Esophagus squamous epithelium (tissue), 5 donors: ENCODE measurements around the gene LRFN3. TPM values are rescaled to one million over a fixed set of nuclear protein-coding genes. Genes with fewer than 3 reads are reported as not detected.
A peak's percentile ranks its signal among the peaks of the same experiment; 100 is the strongest.
"Not testable (repeated sequence)": the region's sequence is repeated elsewhere in the genome, so short reads cannot be mapped to it uniquely, and the experiment has no call there.

ENCODE experiments used
- DNase-seq: peaks from one replicate; lab custom pipeline; 2025; lab: John Stamatoyannopoulos, UW
- H3K27ac ChIP-seq, 4 donors: fragments of 200-600 bp; sonication (generic); one replicate each; pipeline ENCODE4 v1.5.1; 2016 to 2019; ENCODE audit warnings: mild to moderate bottlenecking in 1 of 4
- H3K27me3 ChIP-seq, 4 donors: fragments of 200-600 bp; sonication (generic); 1 replicate in 3 of 4; 2 replicates in 1 of 4; pipeline versions ENCODE4 v1.5.1 to v1.6.0; 2017 to 2021; ENCODE audit warnings: antibody characterized with exemption in 1 of 4
- H3K36me3 ChIP-seq, 3 donors: fragments of 200-600 bp; sonication (generic); one replicate each; pipeline ENCODE4 v1.5.1; 2016 to 2019
- H3K4me1 ChIP-seq, 3 donors: fragments of 200-600 bp; sonication (generic); one replicate each; pipeline ENCODE4 v1.5.1; 2017 to 2019
- H3K4me3 ChIP-seq, 4 donors: fragments of 200-600 bp; sonication (generic); 1 replicate in 3 of 4; 2 replicates in 1 of 4; pipeline ENCODE4 v1.5.1; 2016 to 2019; ENCODE audit warnings: mild to moderate bottlenecking in 2 of 4, moderate library complexity in 1 of 4
- H3K9me3 ChIP-seq, 3 donors: fragments of 200-600 bp; sonication (generic); one replicate each; pipeline ENCODE4 v1.5.1; 2016 to 2019
- POLR2A ChIP-seq, 4 donors: fragments of 450-650 bp; IDR thresholded peaks; one replicate each; pipeline ENCODE4 v1.6.1; 2017; ENCODE audit warnings: antibody characterized with exemption in 4 of 4, mild to moderate bottlenecking in 4 of 4, moderate library complexity in 3 of 4
- WGBS, 2 donors: methylation state at CpG; one replicate each; pipeline ENCODE4 v1.1.5; 2018; 5-methylcytosine and 5-hydroxymethylcytosine counted together
- intact Hi-C: fragments of 100-400 bp; cut with DNase I; formaldehyde crosslinking; loops from one replicate; pipeline ENCODE4 v1.15.0; 2022
- total RNA-seq, 4 donors: library from RNA; depleted of rRNA; stranded (reverse); fragments of >200 nt; gene quantifications; one replicate each; pipeline ENCODE4 v1.1.0, GENCODE V29; 2016
- TF ChIP-seq, protein P1 (sequence below), 6 experiments: fragments of 450-650 bp in 4 of 6; fragments of 200-600 bp in 2 of 6; sonication (generic) in 2 of 6; IDR thresholded peaks; one replicate each; pipeline ENCODE4 v1.5.1; 2016 to 2019; ENCODE audit warnings: antibody characterized with exemption in 6 of 6, mild to moderate bottlenecking in 4 of 6, moderate library complexity in 4 of 6
- donor health status: DM: yes; HTN: yes; CAD: no.

Gene LRFN3
- total RNA-seq, 4 donors from 2014 or later: 5.6 to 12.4 (median 7.5) TPM

DNA sequence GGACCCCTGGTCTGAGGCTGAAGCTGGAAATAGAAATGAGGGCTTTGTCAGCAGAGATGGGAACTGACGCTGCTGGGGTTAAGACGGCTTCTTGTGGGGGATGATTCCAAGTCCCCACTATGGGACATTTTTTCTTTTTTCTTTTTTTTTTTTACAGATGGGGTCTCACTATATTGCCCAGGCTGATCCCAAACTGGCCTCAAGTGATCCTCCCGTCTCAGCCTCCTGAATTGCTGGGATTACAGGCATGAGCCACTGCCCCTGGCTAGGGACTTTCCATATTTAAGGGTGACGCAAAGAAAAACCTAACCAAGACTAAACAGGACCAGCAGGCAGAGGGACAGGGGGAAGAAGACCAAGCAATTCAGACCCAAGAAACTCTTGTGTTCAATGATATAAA is 10.0 kb downstream of the LRFN3 start:
- H3K9me3 ChIP-seq: no peaks in the 10 kb centered on the region
- H3K27me3 ChIP-seq: no peaks in the 10 kb centered on the region
- no peak overlapping the region for H3K4me3 ChIP-seq
- H3K27ac ChIP-seq: no peak overlapping the region
- WGBS, 2 donors: 73 to 94% methylated on average over 3 to 4 of the region's 4 CpGs
- intact Hi-C loops: no loop called here
- no peaks in the 10 kb centered on the region for H3K4me1 ChIP-seq
- DNase-seq: no peak
- H3K36me3 ChIP-seq: peaks cover 0 to 42% (median 0%) of the 10 kb centered on the region in 3 donors
- TF ChIP-seq, protein P1, sequence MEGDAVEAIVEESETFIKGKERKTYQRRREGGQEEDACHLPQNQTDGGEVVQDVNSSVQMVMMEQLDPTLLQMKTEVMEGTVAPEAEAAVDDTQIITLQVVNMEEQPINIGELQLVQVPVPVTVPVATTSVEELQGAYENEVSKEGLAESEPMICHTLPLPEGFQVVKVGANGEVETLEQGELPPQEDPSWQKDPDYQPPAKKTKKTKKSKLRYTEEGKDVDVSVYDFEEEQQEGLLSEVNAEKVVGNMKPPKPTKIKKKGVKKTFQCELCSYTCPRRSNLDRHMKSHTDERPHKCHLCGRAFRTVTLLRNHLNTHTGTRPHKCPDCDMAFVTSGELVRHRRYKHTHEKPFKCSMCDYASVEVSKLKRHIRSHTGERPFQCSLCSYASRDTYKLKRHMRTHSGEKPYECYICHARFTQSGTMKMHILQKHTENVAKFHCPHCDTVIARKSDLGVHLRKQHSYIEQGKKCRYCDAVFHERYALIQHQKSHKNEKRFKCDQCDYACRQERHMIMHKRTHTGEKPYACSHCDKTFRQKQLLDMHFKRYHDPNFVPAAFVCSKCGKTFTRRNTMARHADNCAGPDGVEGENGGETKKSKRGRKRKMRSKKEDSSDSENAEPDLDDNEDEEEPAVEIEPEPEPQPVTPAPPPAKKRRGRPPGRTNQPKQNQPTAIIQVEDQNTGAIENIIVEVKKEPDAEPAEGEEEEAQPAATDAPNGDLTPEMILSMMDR (IDR thresholded peaks at IDR 0.05): no peak
- TF ChIP-seq POLR2A (IDR thresholded peaks at IDR 0.05): no peak

GRCh38 chr19:35949131-35949530 is 13.0 kb downstream of the LRFN3 start:
- H3K27ac ChIP-seq: no peak overlapping the region
- H3K36me3 ChIP-seq: peaks cover 0 to 14% (median 0%) of the 10 kb centered on the region in 3 donors
- TF ChIP-seq, protein P1 (IDR thresholded peaks at IDR 0.05): no peak
- no peak for TF ChIP-seq POLR2A (IDR thresholded peaks at IDR 0.05)
- H3K4me1 ChIP-seq: peaks cover 0 to 4% (median 0%) of the 10 kb centered on the region in 3 donors
- H3K9me3 ChIP-seq: no peaks in the 10 kb centered on the region
- no peak for DNase-seq
- 25 to 31% methylated on average over 1 to 2 of the region's 2 CpGs for WGBS, 2 donors
- intact Hi-C loops: no loop called here
- peaks cover 0 to 7% (median 0%) of the 10 kb centered on the region in 4 donors for H3K27me3 ChIP-seq
- no peak overlapping the region for H3K4me3 ChIP-seq

- Histone ChIP-seq H3K4me1 (peaks cover 9 to 18% (median 11%) of the 10 kb centered on the region in 3 donors), H3K9me3 (no peaks in the 10 kb centered on the region), H3K4me3 (no peak overlapping the region), H3K27me3 (peaks cover 0 to 48% (median 7%) of the 10 kb centered on the region in 4 donors), H3K36me3 (no peaks in the 10 kb centered on the region), H3K27ac (no peak overlapping the region)
- intact Hi-C loops: no loop called here
- no peak for DNase-seq
- TF ChIP-seq, protein P1 (IDR thresholded peaks at IDR 0.05): no peak
- TF ChIP-seq POLR2A (IDR thresholded peaks at IDR 0.05): no peak
- 57 to 73% methylated on average over 6 of the region's 6 CpGs for WGBS, 2 donors
These were observed 19.9 kb downstream of the LRFN3 start for GRCh38 chr19:35955881-35956634.

GRCh38 chr19:35957411-35957810 is 21.2 kb downstream of the LRFN3 start:
- WGBS, 2 donors: 80 to 84% methylated on average over 8 of the region's 8 CpGs
- H3K9me3 ChIP-seq, H3K4me3 ChIP-seq, DNase-seq, H3K36me3 ChIP-seq, H3K27ac ChIP-seq, intact Hi-C loops: not testable (repeated sequence)
- Histone ChIP-seq H3K4me1 (peaks cover 9 to 18% (median 11%) of the 10 kb centered on the region in 3 donors), H3K27me3 (peaks cover 0 to 62% (median 7%) of the 10 kb centered on the region in 4 donors)

DNA sequence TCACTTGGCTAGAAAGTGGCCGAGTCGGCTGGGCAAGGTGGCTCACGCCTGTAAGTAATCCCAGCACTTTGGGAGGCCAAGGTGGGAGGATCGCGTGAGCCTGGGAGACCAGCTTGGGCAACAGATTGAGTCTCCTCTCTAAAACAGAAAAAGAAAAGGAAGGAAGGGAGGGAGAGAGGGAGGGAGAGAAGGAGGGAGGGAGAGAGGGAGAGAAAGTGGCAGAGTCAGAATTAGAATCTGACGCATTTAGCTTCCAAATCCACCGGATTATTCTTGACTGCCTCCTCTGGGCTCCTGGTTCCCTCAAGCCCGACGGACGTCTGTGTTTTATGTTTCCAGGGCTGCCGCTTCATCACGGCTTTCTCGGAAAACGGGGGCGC is 22.5 kb downstream of the LRFN3 start:
- no peaks in the 10 kb centered on the region for H3K36me3 ChIP-seq
- H3K27me3 ChIP-seq: peaks cover 0 to 72% (median 7%) of the 10 kb centered on the region in 4 donors
- TF ChIP-seq, protein P1 (IDR thresholded peaks at IDR 0.05): no peak
- TF ChIP-seq POLR2A (IDR thresholded peaks at IDR 0.05): no peak
- 29 to 36% methylated on average over 10 to 12 of the region's 15 CpGs for WGBS, 2 donors
- H3K9me3 ChIP-seq: no peaks in the 10 kb centered on the region
- intact Hi-C loops: no loop called here
- peaks cover 9 to 17% (median 11%) of the 10 kb centered on the region in 3 donors for H3K4me1 ChIP-seq
- H3K27ac ChIP-seq: no peak overlapping the region
- peak overlapping the region in 2 of 4 donors; percentile 33 to 54 for H3K4me3 ChIP-seq
- no peak for DNase-seq
